Left lung (tissue), 10 donors: ENCODE results near the gene GDA. TPM values are rescaled to one million over a fixed set of nuclear protein-coding genes. Genes with fewer than 3 reads are reported as not detected.

Source experiments
- ATAC-seq: fragments of 200-7000 bp; cut with Tn5 transposase; one replicate; pipeline ENCODE4 v1.9.1; 2020; ENCODE audit warnings: moderate library complexity
- DNase-seq, 4 donors: peaks; one replicate each; pipeline ENCODE4 v3.0.0-alpha.2; 2013 to 2020
- H3K27ac ChIP-seq, 2 donors: fragments of 200-600 bp; sonication (generic) in 1 of 2; one replicate each; pipeline versions ENCODE4 v1.5.0 to v1.8.0; 2020 to 2021
- H3K27me3 ChIP-seq, 2 donors: fragments of 200-600 bp; sonication (generic) in 1 of 2; one replicate each; pipeline versions ENCODE4 v1.5.0 to v1.8.0; 2020 to 2021
- H3K36me3 ChIP-seq, 2 donors: fragments of 200-600 bp; sonication (generic) in 1 of 2; one replicate each; pipeline versions ENCODE4 v1.5.0 to v1.8.0; 2020 to 2021
- H3K4me1 ChIP-seq, 2 donors: fragments of 200-600 bp; one replicate each; pipeline ENCODE4 v1.8.0; 2021
- H3K4me3 ChIP-seq, 2 donors: fragments of 200-600 bp; sonication (generic) in 1 of 2; one replicate each; pipeline versions ENCODE4 v1.5.0 to v1.8.0; 2020 to 2021; ENCODE audit warnings: mild to moderate bottlenecking in 1 of 2
- H3K9me3 ChIP-seq, 2 donors: fragments of 200-600 bp; sonication (generic) in 1 of 2; one replicate each; pipeline versions ENCODE4 v1.5.0 to v1.8.0; 2020 to 2021
- intact Hi-C, 2 donors: fragments of 100-400 bp; cut with DNase I; formaldehyde crosslinking; loops; one replicate each; pipeline versions ENCODE4 v1.11.2 to v1.14.2; 2022
- polyA plus RNA-seq, 6 donors: library from polyadenylated mRNA; unstranded; fragments of 120-200 nt; gene quantifications; one replicate each; pipeline ENCODE4 v1.2.1, GENCODE V29; 2013; ENCODE audit not compliant: insufficient read length in 6 of 6
- total RNA-seq, 2 donors: library from RNA; stranded (reverse); fragmentation: NEBNext Ultra II Directional; extraction: Animal tissue kit (Norgen Biotek cat#: 25700); gene quantifications; one replicate each; pipeline ENCODE4 v1.2.1, GENCODE V29; 2021
- TF ChIP-seq, protein P1 (sequence below), 2 donors: fragments of 200-600 bp; sonication (generic) in 1 of 2; IDR thresholded peaks; one replicate each; pipeline versions ENCODE4 v1.5.0 to v1.8.0; 2021; ENCODE audit warnings: antibody characterized with exemption in 2 of 2
- donor health status: DM: no; HTN: yes; CAD: no.
- donor health status: DM: no; HTN: no; CAD: no.

The GDA gene
- total and polyA plus RNA-seq, 8 donors: 0.08 to 0.31 (median 0.17) TPM; not detected in 1

DNA sequence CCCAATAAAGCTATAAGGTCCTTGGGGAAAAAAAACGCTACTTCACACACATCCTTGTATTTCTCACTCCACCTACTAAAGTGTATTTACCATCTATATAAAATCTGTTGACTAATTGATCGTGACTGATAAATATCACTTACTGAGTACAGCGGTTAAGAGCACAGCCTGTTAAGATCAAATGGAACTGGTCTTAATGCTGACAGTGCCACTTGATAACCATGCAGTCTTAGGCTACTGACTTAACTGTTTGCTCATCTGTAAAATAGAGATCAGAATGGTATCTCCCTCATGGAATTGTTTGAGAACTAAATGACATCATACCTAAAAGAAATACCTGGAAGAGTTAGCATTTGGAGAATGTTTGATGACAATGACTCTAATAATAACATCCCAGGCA, 148.3 kb downstream of the GDA start:
- Histone ChIP-seq H3K4me3 (no peak overlapping the region), H3K36me3 (no peaks in the 10 kb centered on the region), H3K4me1 (peaks cover 6 to 28% of the 10 kb centered on the region in 2 donors), H3K27me3 (no peaks in the 10 kb centered on the region), H3K27ac (no peak overlapping the region), H3K9me3 (no peaks in the 10 kb centered on the region)
- DNase-seq (no peak), ATAC-seq (no peak)
- TF ChIP-seq, protein P1, sequence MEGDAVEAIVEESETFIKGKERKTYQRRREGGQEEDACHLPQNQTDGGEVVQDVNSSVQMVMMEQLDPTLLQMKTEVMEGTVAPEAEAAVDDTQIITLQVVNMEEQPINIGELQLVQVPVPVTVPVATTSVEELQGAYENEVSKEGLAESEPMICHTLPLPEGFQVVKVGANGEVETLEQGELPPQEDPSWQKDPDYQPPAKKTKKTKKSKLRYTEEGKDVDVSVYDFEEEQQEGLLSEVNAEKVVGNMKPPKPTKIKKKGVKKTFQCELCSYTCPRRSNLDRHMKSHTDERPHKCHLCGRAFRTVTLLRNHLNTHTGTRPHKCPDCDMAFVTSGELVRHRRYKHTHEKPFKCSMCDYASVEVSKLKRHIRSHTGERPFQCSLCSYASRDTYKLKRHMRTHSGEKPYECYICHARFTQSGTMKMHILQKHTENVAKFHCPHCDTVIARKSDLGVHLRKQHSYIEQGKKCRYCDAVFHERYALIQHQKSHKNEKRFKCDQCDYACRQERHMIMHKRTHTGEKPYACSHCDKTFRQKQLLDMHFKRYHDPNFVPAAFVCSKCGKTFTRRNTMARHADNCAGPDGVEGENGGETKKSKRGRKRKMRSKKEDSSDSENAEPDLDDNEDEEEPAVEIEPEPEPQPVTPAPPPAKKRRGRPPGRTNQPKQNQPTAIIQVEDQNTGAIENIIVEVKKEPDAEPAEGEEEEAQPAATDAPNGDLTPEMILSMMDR (IDR thresholded peaks at IDR 0.05): no peak
- intact Hi-C loops: loop anchor here in 1 of 2 donors (10.0 kb wide), 1 partner anchor 457 kb away; no protein-coding TSS in a partner anchor

- intact Hi-C loops: loop anchor here in 1 of 2 donors (10.0 kb wide), 1 partner anchor 456 kb away; no protein-coding TSS in a partner anchor
- peaks cover 0 to 18% of the 10 kb centered on the region in 2 donors for H3K4me1 ChIP-seq
- H3K27ac ChIP-seq: no peak overlapping the region
- H3K9me3 ChIP-seq: no peaks in the 10 kb centered on the region
- TF ChIP-seq, protein P1 (IDR thresholded peaks at IDR 0.05): no peak
- H3K27me3 ChIP-seq: no peaks in the 10 kb centered on the region
- DNase-seq (no peak), ATAC-seq (no peak)
- H3K36me3 ChIP-seq: no peaks in the 10 kb centered on the region
- no peak overlapping the region for H3K4me3 ChIP-seq
Measured at GRCh38 chr9:72299017-72299603, 149.9 kb downstream of the GDA start.

GRCh38 chr9:72300873-72301272, 151.6 kb downstream of the GDA start:
- TF ChIP-seq, protein P1 (IDR thresholded peaks at IDR 0.05): no peak
- Histone ChIP-seq H3K36me3 (no peaks in the 10 kb centered on the region), H3K4me1 (peaks cover 2 to 17% of the 10 kb centered on the region in 2 donors), H3K27me3 (no peaks in the 10 kb centered on the region), H3K27ac (no peak overlapping the region), H3K9me3 (no peaks in the 10 kb centered on the region), H3K4me3 (no peak overlapping the region)
- intact Hi-C loops: no loop called here
- ATAC-seq (no peak), DNase-seq (no peak)

Other genes starting within 250 kb of the GDA start
- gene ABHD17B, start 238.2 kb upstream of the GDA start, total RNA-seq: 10 to 100 TPM; 13.6 to 14.9 TPM
- gene ABHD17B, start 238.2 kb upstream of the GDA start, polyA plus RNA-seq: 10 to 100 TPM; 24.8 to 27.5 (median 26.1) TPM
- 1 to 10 TPM; 8.3 to 9.6 TPM for gene C9orf85, start 237.8 kb upstream of the GDA start, total RNA-seq
- gene C9orf85, start 237.8 kb upstream of the GDA start, polyA plus RNA-seq: 10 to 100 TPM; 16.2 to 20.8 (median 18.6) TPM
- not detected for gene C9orf57, start 88.8 kb upstream of the GDA start, total RNA-seq
- gene C9orf57, start 88.8 kb upstream of the GDA start, polyA plus RNA-seq: under 1 TPM in 1 of 6 donors, not detected in 5; 0.10 TPM
- 100 to 1,000 TPM; 149 to 161 TPM for gene ZFAND5, start 215.8 kb downstream of the GDA start, total RNA-seq
- gene ZFAND5, start 215.8 kb downstream of the GDA start, polyA plus RNA-seq: 100 to 1,000 TPM; 168 to 215 (median 188) TPM